Ascending aorta (tissue), 2 donors: Measurements from ENCODE around the gene AHCY. TPM values are rescaled to one million over a fixed set of nuclear protein-coding genes. Genes with fewer than 3 reads are reported as not detected.

ENCODE experiments used
- DNase-seq, 2 donors: peaks; one replicate each; pipeline ENCODE4 v3.0.0-alpha.2; 2019; ENCODE audit warnings: low spot score in 2 of 2
- H3K27ac ChIP-seq, 2 donors: fragments of 200-600 bp; sonication (generic); one replicate each; pipeline ENCODE4 v1.5.1; 2016 to 2017; ENCODE audit warnings: mild to moderate bottlenecking in 1 of 2
- H3K27me3 ChIP-seq: fragments of 200-600 bp; sonication (generic); one replicate; pipeline ENCODE4 v1.5.1; 2017
- H3K36me3 ChIP-seq, 2 donors: fragments of 200-600 bp; sonication (generic); one replicate each; pipeline ENCODE4 v1.5.1; 2016
- H3K4me1 ChIP-seq, 2 donors: fragments of 200-600 bp; sonication (generic); one replicate each; pipeline ENCODE4 v1.5.1; 2016 to 2017; ENCODE audit warnings: mild to moderate bottlenecking in 1 of 2
- H3K4me3 ChIP-seq, 2 donors: fragments of 200-600 bp; sonication (generic); one replicate each; pipeline ENCODE4 v1.5.1; 2016 to 2017; ENCODE audit warnings: mild to moderate bottlenecking in 1 of 2
- H3K9me3 ChIP-seq, 2 donors: fragments of 200-600 bp; sonication (generic); one replicate each; pipeline ENCODE4 v1.5.1; 2016
- CTCF ChIP-seq, 3 experiments: fragments of 200-600 bp in 2 of 3; fragments of 450-650 bp in 1 of 3; sonication (generic) in 2 of 3; IDR thresholded peaks; one replicate each; pipeline ENCODE4 v1.5.1; 2016 to 2019; ENCODE audit warnings: antibody characterized with exemption in 3 of 3, mild to moderate bottlenecking in 1 of 3, moderate library complexity in 1 of 3
- intact Hi-C: fragments of 100-400 bp; cut with DNase I; formaldehyde crosslinking; loops from one replicate; pipeline ENCODE4 v1.15.1; 2023
- total RNA-seq: library from RNA; depleted of rRNA; stranded (reverse); fragments of >200 nt; gene quantifications from one replicate; pipeline ENCODE4 v1.1.0, GENCODE V29; 2016

The AHCY gene
- total RNA-seq, 1 donor from 2014 or later = 93.8 TPM

GRCh38 chr20:34311118-34312023, 8.2 kb upstream of the AHCY start:
- no peaks in the 10 kb centered on the region for H3K36me3 ChIP-seq
- intact Hi-C loops = loop anchor here (1.0 to 10.0 kb wide), 3 partner anchors 165 to 453 kb away; partner anchors contain the start of gene DYNLRB1
- no peaks in the 10 kb centered on the region for H3K27me3 ChIP-seq
- no peaks in the 10 kb centered on the region for H3K9me3 ChIP-seq
- DNase-seq = no peak
- H3K4me3 ChIP-seq = peak overlapping the region; percentile 18 to 43
- H3K4me1 ChIP-seq = peaks cover 14 to 16% of the 10 kb centered on the region in 2 donors
- no peak for TF ChIP-seq CTCF (IDR thresholded peaks at IDR 0.05)
- H3K27ac ChIP-seq = no peak overlapping the region

DNA sequence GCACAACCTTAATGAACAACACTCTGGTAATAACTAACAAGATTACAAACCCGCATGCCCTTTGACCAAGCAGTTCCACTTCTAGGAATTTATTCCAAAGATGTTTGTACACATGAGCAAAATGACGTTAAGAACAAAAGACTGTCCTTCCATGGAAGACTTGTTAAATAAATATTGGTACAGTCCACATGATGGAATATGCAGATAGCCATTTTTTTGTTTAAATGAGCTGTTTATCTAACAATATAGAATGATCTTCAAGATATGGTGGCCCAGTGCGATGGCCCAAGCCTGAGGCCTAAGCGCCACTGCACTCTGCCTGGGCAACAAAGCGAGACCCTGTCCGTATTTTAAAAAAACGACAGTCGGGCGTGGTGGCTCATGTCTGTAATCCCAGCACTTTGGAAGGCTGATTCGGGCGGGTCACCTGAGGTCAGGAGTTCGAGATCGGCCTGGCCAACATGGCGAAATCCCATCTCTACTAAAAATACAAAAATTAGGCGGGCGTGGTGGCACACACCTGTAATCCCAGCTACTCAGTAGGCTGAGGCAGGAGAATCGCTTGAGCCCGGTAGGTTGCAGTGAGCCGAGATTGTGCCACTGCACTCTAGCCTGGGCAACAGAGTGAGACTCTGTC, 7.4 kb upstream of the AHCY start:
- H3K27ac ChIP-seq = no peak overlapping the region
- H3K36me3 ChIP-seq = no peaks in the 10 kb centered on the region
- DNase-seq = no peak
- no peaks in the 10 kb centered on the region for H3K9me3 ChIP-seq
- H3K27me3 ChIP-seq = no peaks in the 10 kb centered on the region
- no peak overlapping the region for H3K4me3 ChIP-seq
- H3K4me1 ChIP-seq = peaks cover 14 to 16% of the 10 kb centered on the region in 2 donors
- intact Hi-C loops = loop anchor here (5.0 to 10.0 kb wide), 2 partner anchors 207 to 454 kb away; partner anchors contain the start of gene DYNLRB1
- no peak for TF ChIP-seq CTCF (IDR thresholded peaks at IDR 0.05)

GRCh38 chr20:34309691-34310090, 6.5 kb upstream of the AHCY start:
- DNase-seq = no peak
- H3K9me3 ChIP-seq = no peaks in the 10 kb centered on the region
- intact Hi-C loops = loop anchor here (5.0 to 10.0 kb wide), 2 partner anchors 208 to 455 kb away; partner anchors contain the start of gene DYNLRB1
- no peak overlapping the region for H3K27ac ChIP-seq
- peaks cover 14 to 16% of the 10 kb centered on the region in 2 donors for H3K4me1 ChIP-seq
- H3K4me3 ChIP-seq = no peak overlapping the region
- H3K27me3 ChIP-seq = no peaks in the 10 kb centered on the region
- no peaks in the 10 kb centered on the region for H3K36me3 ChIP-seq
- no peak for TF ChIP-seq CTCF (IDR thresholded peaks at IDR 0.05)

DNA sequence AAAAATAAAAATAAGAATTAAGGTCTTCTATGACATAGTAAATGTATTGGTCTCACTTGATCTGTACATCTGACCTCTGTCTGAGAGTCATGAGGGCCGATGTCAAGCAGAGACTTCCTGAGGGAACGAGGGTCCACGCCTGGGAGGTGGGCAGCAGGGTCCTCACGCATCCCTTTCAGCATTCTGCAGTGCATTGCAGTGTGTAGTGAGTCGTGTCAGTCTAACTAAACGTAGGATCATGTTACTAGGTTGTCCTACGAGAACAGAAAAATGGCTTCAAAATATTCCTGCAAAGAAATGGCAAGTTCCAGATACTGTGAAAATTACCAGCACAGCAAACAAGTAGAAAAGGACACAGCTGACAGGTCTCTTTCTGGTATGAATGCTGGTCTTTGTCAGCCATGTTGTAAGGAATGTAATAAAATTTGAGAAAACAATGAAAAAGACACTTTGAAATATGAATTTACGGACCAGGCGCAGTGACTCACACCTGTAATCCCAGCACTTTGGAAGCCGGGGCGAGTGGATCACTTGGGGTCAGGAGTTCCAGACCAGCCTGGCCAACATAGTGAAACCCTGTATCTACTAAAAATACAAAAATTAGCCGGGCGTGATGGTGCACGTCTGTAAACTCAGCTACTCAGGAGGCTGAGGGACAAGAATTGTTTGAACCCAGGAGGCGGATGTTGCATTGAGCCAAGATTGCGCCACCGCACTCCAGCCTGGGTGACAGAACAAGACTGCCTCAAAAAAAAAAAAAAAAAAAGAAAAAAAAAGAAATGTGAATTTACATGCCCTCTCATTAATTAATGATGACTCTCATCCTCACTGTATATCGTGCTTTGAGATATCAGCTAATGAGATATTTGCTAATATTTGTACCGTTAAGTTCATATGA, 2.4 kb upstream of the AHCY start:
- H3K4me3 ChIP-seq = no peak overlapping the region
- no peak overlapping the region for H3K27ac ChIP-seq
- H3K9me3 ChIP-seq = no peaks in the 10 kb centered on the region
- no peak for DNase-seq
- no peaks in the 10 kb centered on the region for H3K27me3 ChIP-seq
- TF ChIP-seq CTCF (IDR thresholded peaks at IDR 0.05) = no peak
- H3K36me3 ChIP-seq = no peaks in the 10 kb centered on the region
- H3K4me1 ChIP-seq = peaks cover 0 to 6% of the 10 kb centered on the region in 2 donors
- intact Hi-C loops = no loop called here

DNA sequence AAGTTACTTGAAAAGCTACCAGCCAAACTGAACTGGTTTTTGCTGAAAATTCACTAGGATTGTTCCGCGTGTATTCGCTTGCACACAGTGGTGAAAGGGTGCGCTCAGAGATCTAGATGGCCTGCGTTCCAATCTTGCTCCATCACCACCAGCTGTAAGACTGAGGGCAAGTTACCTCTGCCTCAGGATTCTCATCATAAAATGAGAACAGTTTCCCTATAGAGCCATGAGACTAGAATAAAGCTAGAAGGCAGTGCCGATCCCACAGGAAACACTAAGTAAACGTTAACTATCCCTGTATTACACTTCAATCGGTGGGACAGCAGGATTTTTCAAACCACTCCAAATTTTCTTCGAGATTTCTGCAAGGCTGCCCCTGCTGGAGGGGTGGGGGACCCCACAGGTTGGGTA, 838 bp downstream of the AHCY start:
- H3K36me3 ChIP-seq = no peaks in the 10 kb centered on the region
- H3K4me3 ChIP-seq = peak overlapping the region; percentile 60 to 90
- intact Hi-C loops = loop anchor here (2.0 to 5.0 kb wide), 3 partner anchors 60 to 490 kb away; partner anchors contain the start of genes CHMP4B, ITCH and MAP1LC3A
- no peaks in the 10 kb centered on the region for H3K9me3 ChIP-seq
- no peaks in the 10 kb centered on the region for H3K27me3 ChIP-seq
- H3K4me1 ChIP-seq = peaks cover 0 to 6% of the 10 kb centered on the region in 2 donors
- no peak for DNase-seq
- peak in 1 of 3 experiments; percentile 22 for TF ChIP-seq CTCF (IDR thresholded peaks at IDR 0.05)
- peak overlapping the region; percentile 94 to 95 for H3K27ac ChIP-seq
